K562 (cell line): ENCODE results near the gene DDR1.

Experiments used
- CTCF ChIP-seq, 3 experiments: IDR thresholded peaks in 2 of 3; conservative IDR thresholded peaks in 1 of 3; 2 replicates each; pipeline ENCODE4 v1.5.1; 2011 to 2012; ENCODE audit warnings: low read length in 3 of 3, mild to moderate bottlenecking in 3 of 3, control low read depth in 2 of 3, improper control_type of control experiment in 1 of 3, inconsistent platforms in 1 of 3, low read depth in 1 of 3, mixed read lengths in 1 of 3, moderate library complexity in 1 of 3; ENCODE audit not compliant: insufficient read depth in 2 of 3
- E2F4 ChIP-seq: sonication (generic); formaldehyde crosslinking; IDR thresholded peaks from 2 replicates; pipeline ENCODE4 v1.8.0; 2022; ENCODE audit warnings: mild to moderate bottlenecking, low read depth, missing genetic modification reagents
- GTF2F1 ChIP-seq: IDR thresholded peaks from 2 replicates; pipeline ENCODE4 v1.6.1; 2011; ENCODE audit warnings: low read depth, low read length, improper control_type of control experiment
- POLR2A ChIP-seq: fragments of 450-650 bp; conservative IDR thresholded peaks from 2 replicates; pipeline ENCODE4 v1.6.1; 2016
- POLR2AphosphoS5 ChIP-seq: IDR thresholded peaks from 2 replicates; pipeline ENCODE4 v1.6.1; 2011; ENCODE audit warnings: mild to moderate bottlenecking, low read depth, low read length, moderate library complexity; ENCODE audit not compliant: control insufficient read depth, insufficient read depth
- RAD21 ChIP-seq, 2 experiments: fragments of 250-450 bp in 1 of 2; fragments of 450-650 bp in 1 of 2; sonication (Bioruptor Pico) in 1 of 2; formaldehyde crosslinking in 1 of 2; IDR thresholded peaks in 1 of 2; conservative IDR thresholded peaks in 1 of 2; 2 replicates each; pipeline versions ENCODE4 v1.4.0 to v1.8.0; 2020 to 2022; ENCODE audit warnings: mild to moderate bottlenecking in 2 of 2, moderate library complexity in 1 of 2
- ZC3H4 ChIP-seq: sonication (generic); formaldehyde crosslinking; IDR thresholded peaks from 2 replicates; pipeline ENCODE4 v1.9.0; 2021; ENCODE audit warnings: missing genetic modification reagents, borderline replicate concordance
- ZNF3 ChIP-seq: fragments of 250-450 bp; sonication (Bioruptor Pico); IDR thresholded peaks from 2 replicates; pipeline ENCODE4 v1.5.0; 2021; ENCODE audit warnings: mild to moderate bottlenecking, moderate library complexity

GRCh38 chr6:30842754-30843610 lies 41.3 kb upstream of the DDR1 start:
- TF ChIP-seq ZNF3 (CRISPR knock-in tag) (no peak), ZC3H4 (CRISPR knock-in tag) (no peak), CTCF (IDR thresholded peaks at IDR 0.05 in 2 of 3, conservative IDR thresholded peaks at IDR 0.05 in 1 of 3; ENCODE audit: insufficient read depth in 2 of 3, low read depth in 1 of 3, low read length in 3 of 3) (no peak), POLR2A (no peak), POLR2AphosphoS5 (no peak), GTF2F1 (no peak), E2F4 (CRISPR knock-in tag) (no peak), RAD21 (CRISPR knock-in tag; conservative IDR thresholded peaks at IDR 0.05 in 1 of 2, IDR thresholded peaks at IDR 0.05 in 1 of 2) (no peak)
